ENCODE data around the gene HMGN4.

Gene HMGN4

DNA sequence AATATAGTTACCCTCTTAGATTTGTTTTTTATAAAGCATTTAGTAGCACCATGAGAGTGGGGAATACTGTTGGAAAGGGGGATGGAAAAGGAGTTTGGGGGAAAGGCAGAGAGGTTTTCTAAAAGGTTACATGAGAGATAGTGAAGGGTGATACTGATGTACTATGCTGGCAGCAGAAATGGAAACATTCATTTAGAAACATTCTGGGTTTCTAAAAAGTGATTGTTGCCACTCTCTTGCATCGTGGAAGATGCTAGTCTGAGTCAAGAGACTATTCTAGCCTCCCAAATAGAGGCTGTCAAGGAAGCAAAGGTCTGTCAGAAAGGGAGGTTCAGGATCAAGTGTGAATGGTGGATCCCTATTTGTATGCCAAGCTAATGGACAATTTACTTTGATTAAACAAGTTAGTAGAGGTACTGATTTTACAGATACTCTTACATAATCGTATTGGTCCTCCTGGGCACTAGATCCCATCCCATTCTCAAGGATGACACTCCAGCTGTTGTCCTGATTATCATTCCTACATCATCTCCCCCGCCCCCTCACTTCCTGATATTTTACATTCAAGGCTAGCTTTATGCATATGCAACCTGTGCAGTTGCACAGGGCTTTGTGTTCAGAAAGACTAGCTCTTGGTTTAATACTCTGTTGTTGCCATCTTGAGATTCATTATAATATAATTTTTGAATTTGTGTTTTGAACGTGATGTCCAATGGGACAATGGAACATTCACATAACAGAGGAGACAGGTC, 43.2 kb downstream of the HMGN4 start:
- DNase-seq, result no peak

DNA sequence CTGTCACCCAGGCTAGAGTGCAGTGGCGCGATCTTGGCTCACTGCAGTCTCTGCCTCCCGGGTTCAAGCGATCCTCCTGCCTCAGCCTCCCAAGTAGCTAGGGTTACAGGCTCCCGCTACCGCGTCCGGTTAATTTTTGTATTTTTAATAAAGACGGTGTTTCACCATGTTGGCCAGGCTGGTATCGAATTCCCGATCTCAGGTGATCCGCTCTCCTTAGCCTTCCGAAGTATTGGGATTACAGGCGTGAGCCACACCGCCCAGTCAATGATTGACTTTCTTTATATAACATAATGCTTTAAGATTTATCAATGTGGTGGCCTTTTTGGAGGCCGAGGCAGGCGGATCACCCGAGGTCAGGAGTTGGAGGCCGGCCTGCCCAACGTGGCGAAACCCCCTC, 50.8 kb downstream of the HMGN4 start:
- no peak for DNase-seq

DNA sequence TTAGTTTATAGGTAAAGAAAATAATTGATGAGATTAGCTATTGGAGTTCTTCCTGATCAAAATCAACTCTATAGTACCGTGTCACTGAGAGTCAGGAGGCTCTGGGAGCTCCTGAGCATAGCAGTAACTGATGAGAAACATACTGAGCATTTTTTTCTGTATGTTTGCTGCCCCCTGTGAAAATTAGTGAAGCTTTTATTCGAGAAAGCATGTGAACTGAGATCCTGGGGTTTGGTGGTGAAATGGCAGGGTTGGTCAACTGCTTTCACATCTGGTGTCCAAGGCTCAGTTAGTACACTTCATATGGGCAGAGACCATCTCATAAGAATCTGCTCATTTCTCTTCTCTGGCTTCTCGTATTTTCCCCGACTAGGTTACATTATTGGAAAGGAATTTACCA, 54.5 kb downstream of the HMGN4 start:
- DNase-seq, result no peak

DNA sequence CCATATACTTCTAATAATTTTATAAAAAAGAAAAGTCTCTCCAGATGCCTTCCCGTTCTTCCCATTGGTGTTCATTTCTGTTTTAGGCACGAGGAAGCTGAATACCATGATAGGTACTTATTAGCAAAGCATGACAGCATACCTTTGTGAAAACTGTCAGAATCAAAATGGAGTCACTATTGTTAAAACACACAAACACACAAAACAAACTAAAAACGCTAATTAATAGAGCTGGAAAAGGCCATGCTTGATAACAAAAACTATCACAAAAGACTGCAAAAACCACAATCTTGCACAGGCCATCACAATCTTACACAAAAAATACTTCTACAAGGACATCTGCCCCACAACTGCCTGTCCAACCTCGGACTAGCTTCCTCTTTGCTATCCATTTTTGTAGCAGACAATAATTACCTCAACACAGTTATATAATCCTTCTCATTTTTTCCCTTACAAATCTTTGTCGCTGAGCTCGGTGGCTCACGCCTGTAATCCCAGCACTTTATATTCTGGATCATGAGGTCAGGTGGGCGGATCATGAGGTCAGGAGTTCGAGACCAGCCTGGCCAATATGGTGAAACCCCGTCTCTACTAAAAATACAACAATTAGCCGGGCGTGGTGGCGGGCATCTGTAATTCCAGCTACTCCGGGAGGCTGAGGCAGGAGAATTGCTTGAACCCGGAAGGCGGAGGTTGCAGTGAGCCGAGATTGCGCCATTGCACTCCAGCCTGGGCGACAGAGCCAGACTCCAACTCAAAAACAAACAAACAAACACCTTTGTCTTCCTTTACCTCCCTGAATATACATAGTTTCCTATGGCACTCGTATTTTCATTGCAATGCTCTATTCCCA, 55.3 kb downstream of the HMGN4 start:
- no peak for DNase-seq

DNA sequence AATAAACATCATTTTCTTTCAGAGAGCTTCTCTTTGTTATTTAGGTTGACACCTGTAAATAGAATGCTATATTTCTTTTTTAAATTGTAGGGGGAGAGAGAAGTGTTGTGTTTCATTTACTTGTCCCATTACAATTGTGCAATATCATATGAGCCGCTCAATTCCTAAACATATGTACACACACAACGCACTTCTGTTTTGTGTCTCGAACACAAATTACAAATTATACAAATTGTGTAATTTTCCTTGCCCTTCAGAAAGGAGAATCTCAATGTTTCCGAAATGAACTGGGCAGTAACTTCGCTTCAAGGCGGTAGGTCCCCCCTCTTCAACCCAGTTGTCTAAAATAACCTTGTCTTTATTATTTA, 55.9 kb downstream of the HMGN4 start:
- DNase-seq, result no peak

DNA sequence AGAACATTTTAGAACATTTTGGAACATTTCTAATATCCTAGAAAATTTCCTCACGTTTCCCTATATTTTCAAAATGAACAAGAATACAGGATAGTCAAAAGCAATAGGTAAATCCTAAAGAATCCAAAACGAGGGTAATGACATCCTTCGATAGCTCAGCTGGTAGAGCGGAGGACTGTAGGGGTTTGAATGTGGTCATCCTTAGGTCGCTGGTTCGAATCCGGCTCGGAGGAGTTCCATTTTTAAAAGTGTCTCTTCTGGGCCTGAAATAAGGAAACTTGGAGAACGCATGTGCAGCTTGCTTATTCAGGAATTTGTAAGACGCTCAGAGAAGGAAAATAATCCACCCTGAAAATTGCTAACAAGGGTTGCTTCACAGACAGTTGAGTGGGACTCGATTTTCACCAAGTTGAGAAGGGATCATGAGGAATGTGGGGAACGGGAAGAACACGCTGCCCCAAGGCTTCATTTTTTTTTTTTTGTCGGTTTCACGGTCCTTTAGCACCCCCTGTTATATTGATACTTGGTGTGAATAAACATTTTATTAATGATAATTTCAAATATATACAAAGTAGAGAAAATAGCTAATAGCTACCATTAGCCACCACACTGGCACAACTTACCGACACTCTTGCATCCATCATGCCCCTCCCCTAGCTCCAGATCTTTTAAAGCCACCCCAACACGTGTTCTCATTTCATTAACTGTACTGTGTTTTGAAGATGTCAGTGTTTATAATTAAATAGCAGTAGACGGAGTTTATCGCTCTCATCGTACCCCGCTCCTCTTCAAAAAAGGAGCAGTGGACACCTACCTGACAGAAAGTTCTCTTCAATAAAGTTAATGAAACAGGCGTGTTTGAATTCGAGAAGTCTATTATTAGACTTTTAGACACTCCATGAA, 56.8 kb downstream of the HMGN4 start:
- peak; percentile 58 for DNase-seq

DNA sequence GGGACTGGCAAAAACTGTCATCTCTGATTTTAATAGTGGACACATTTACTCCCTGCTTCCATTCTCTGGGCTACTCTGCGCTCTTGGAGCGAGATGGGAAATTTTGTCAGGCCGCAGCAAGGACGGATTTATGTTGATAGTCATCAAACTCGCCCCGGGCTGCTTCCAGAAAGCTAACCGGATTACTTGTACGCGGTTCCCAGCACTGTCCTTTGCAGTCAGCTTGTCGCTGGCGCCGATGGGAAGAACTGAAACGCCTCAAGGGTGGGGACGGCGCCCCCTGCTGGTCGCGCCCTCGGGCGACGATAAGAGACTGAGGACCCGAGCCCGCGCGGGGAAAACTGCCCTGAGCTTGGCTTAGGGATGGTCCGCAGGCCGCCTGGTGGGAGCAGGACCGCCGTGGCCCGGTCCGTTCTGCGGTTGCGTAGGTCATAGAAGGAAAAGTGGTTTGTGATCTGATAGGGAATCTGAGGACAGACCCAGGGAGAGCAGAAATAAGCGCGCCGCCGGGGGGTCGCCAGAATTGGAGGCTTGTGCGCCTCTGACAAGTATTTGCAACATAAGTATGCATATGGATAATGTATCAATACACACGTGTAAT, 57.6 kb downstream of the HMGN4 start:
- peak; percentile 90 for DNase-seq

All from stimulated activated CD4-positive, alpha-beta T cell treated with anti-CD3 and anti-CD28 coated beads, Interleukin-4, amount 100 ng/mL, for 24 hours (primary cell).